ENCODE data around the gene TCFL5. TPM values are rescaled to one million over a fixed set of nuclear protein-coding genes. Genes with fewer than 3 reads are reported as not detected.

The TCFL5 gene
- total RNA-seq, 1 donor from 2014 or later: 12.8 TPM

- Mint-ChIP-seq H3K4me1 (ENCODE audit: unreplicated experiment) (peaks cover 30% of the 10 kb centered on the region), H3K4me3 (ENCODE audit: unreplicated experiment) (no peak overlapping the region), H3K27ac (ENCODE audit: unreplicated experiment) (no peak overlapping the region), H3K36me3 (ENCODE audit: unreplicated experiment) (no peaks in the 10 kb centered on the region), H3K27me3 (ENCODE audit: unreplicated experiment) (no peaks in the 10 kb centered on the region), H3K9me3 (ENCODE audit: unreplicated experiment) (no peaks in the 10 kb centered on the region)
- DNase-seq (ENCODE audit: extremely low spot score, unreplicated experiment): no peak
- no peak for TF ChIP-seq CTCF (IDR thresholded peaks at IDR 0.05)
These were observed 39.9 kb downstream of the TCFL5 start for GRCh38 chr20:62821726-62822210.

GRCh38 chr20:62820962-62821725, 40.5 kb downstream of the TCFL5 start:
- no peak overlapping the region for H3K27ac Mint-ChIP-seq (ENCODE audit: unreplicated experiment)
- no peak overlapping the region for H3K4me3 Mint-ChIP-seq (ENCODE audit: unreplicated experiment)
- no peaks in the 10 kb centered on the region for H3K27me3 Mint-ChIP-seq (ENCODE audit: unreplicated experiment)
- TF ChIP-seq CTCF (IDR thresholded peaks at IDR 0.05): no peak
- no peak for DNase-seq (ENCODE audit: extremely low spot score, unreplicated experiment)
- H3K36me3 Mint-ChIP-seq (ENCODE audit: unreplicated experiment): no peaks in the 10 kb centered on the region
- peaks cover 32% of the 10 kb centered on the region for H3K4me1 Mint-ChIP-seq (ENCODE audit: unreplicated experiment)
- H3K9me3 Mint-ChIP-seq (ENCODE audit: unreplicated experiment): no peaks in the 10 kb centered on the region

GRCh38 chr20:62820208-62820961, 41.2 kb downstream of the TCFL5 start:
- H3K27ac Mint-ChIP-seq (ENCODE audit: unreplicated experiment): no peak overlapping the region
- no peaks in the 10 kb centered on the region for H3K9me3 Mint-ChIP-seq (ENCODE audit: unreplicated experiment)
- no peak for TF ChIP-seq CTCF (IDR thresholded peaks at IDR 0.05)
- peaks cover 39% of the 10 kb centered on the region for H3K4me1 Mint-ChIP-seq (ENCODE audit: unreplicated experiment)
- no peak overlapping the region for H3K4me3 Mint-ChIP-seq (ENCODE audit: unreplicated experiment)
- DNase-seq (ENCODE audit: extremely low spot score, unreplicated experiment): no peak
- H3K27me3 Mint-ChIP-seq (ENCODE audit: unreplicated experiment): peaks cover 7% of the 10 kb centered on the region
- no peaks in the 10 kb centered on the region for H3K36me3 Mint-ChIP-seq (ENCODE audit: unreplicated experiment)

GRCh38 chr20:62819494-62820174, 42.0 kb downstream of the TCFL5 start:
- Mint-ChIP-seq H3K4me1 (ENCODE audit: unreplicated experiment) (peaks cover 45% of the 10 kb centered on the region), H3K4me3 (ENCODE audit: unreplicated experiment) (no peak overlapping the region), H3K27ac (ENCODE audit: unreplicated experiment) (no peak overlapping the region), H3K36me3 (ENCODE audit: unreplicated experiment) (no peaks in the 10 kb centered on the region), H3K27me3 (ENCODE audit: unreplicated experiment) (peaks cover 8% of the 10 kb centered on the region), H3K9me3 (ENCODE audit: unreplicated experiment) (no peaks in the 10 kb centered on the region)
- no peak for TF ChIP-seq CTCF (IDR thresholded peaks at IDR 0.05)
- DNase-seq (ENCODE audit: extremely low spot score, unreplicated experiment): no peak

All from osteocyte (in vitro differentiated cells).